ENCODE results near the gene AQR. TPM values are rescaled to one million over a fixed set of nuclear protein-coding genes. Genes with fewer than 3 reads are reported as not detected.

Gene AQR
- total and polyA plus RNA-seq, 2 of the 13 experiments (the other 11 are each of a cell fraction or from before 2014, with no cell fraction given) = 18.7 to 31.3 TPM

- BruUV-seq (replicated peaks) = no TSS peak
- no peak for ATAC-seq
- H3K27me3 ChIP-seq (ENCODE audit: control insufficient read depth in 1 of 2, insufficient read depth in 2 of 2, low read length in 2 of 2) = no peaks in the 10 kb centered on the region; a peak in 1 of 5 replicates
- H3K4me1 ChIP-seq (ENCODE audit: insufficient read depth, low read length) = no peaks in the 10 kb centered on the region
- intact Hi-C loops (cut with micrococcal nuclease; ENCODE audit: unreplicated experiment) = no loop called here
- no peaks in the 10 kb centered on the region for H4K20me1 ChIP-seq (ENCODE audit: insufficient read depth, low read length)
- H3K9ac ChIP-seq (ENCODE audit: insufficient read depth, low read depth, low read length) = no peak overlapping the region
- H2AFZ ChIP-seq (ENCODE audit: low read length) = no peak overlapping the region
- CTCF ChIA-PET (ENCODE audit: low intra/inter-chr PET ratio, low total read pairs) = no interaction called here
- in situ Hi-C loops (cut with HindIII; ENCODE audit: extremely low pct_ligation_motif_present, low pct_unique_long_range_greater_than_20kb) = no loop called here
- no peak overlapping the region for H3K4me3 ChIP-seq (replicated peaks in 1 of 3; ENCODE audit: insufficient read depth in 1 of 3, low read depth in 2 of 3, low read length in 3 of 3)
- DNase-seq (ENCODE audit: low spot score) = no peak
- FAIRE-seq = no peak
- H3K9me3 ChIP-seq (ENCODE audit: low read length) = no peaks in the 10 kb centered on the region
- POLR2A ChIA-PET = no interaction called here
- no peaks in the 10 kb centered on the region for H3K79me2 ChIP-seq (ENCODE audit: insufficient read depth, low read length)
- H3K27ac ChIP-seq (ENCODE audit: extremely low read length, insufficient read depth, low read length) = no peak overlapping the region
- WGBS (ENCODE audit: low lambda C conversion rate) = 96% methylated on average over 2 of the region's 2 CpGs
- peaks cover 6 to 42% of the 10 kb centered on the region in 2 experiments for H3K36me3 ChIP-seq (replicated peaks in 1 of 2; ENCODE audit: control insufficient read depth in 1 of 2, insufficient read depth in 2 of 2, low read length in 2 of 2)
- no peak overlapping the region for H3K4me2 ChIP-seq (ENCODE audit: low read depth, low read length)
- TF ChIP-seq FUBP1 (CRISPR knock-in tag; IDR thresholded peaks at IDR 0.05; ENCODE audit: borderline replicate concordance) = no peak
- TF ChIP-seq FOSL2 (CRISPR knock-in tag; IDR thresholded peaks at IDR 0.05) = no peak
- TF ChIP-seq KDM3A (CRISPR knock-in tag; IDR thresholded peaks at IDR 0.05; ENCODE audit: low read depth) = no peak
- no peak for TF ChIP-seq DBP (CRISPR knock-in tag; IDR thresholded peaks at IDR 0.05; ENCODE audit: not compliant biosample characterization)
- no peak for TF ChIP-seq SALL2 (CRISPR knock-in tag; IDR thresholded peaks at IDR 0.05)
- TF ChIP-seq HDAC6 (IDR thresholded peaks at IDR 0.05; ENCODE audit: low read depth, low read length) = no peak
- no peak for TF ChIP-seq PHF20 (CRISPR knock-in tag; IDR thresholded peaks at IDR 0.05)
- TF ChIP-seq KDM5B (CRISPR knock-in tag; IDR thresholded peaks at IDR 0.05; ENCODE audit: borderline replicate concordance) = no peak
- no peak for TF ChIP-seq CBFB (CRISPR knock-in tag; IDR thresholded peaks at IDR 0.05)
- TF ChIP-seq ETS1 (CRISPR knock-in tag; IDR thresholded peaks at IDR 0.05) = no peak
- TF ChIP-seq MEF2D (CRISPR knock-in tag; IDR thresholded peaks at IDR 0.05) = no peak
- TF ChIP-seq SIN3A (IDR thresholded peaks at IDR 0.05; ENCODE audit: borderline replicate concordance, low read depth, low read length) = no peak
- no peak for TF ChIP-seq THRA (CRISPR knock-in tag; IDR thresholded peaks at IDR 0.05; ENCODE audit: borderline replicate concordance)
- no peak for TF ChIP-seq KDM2A (CRISPR knock-in tag; IDR thresholded peaks at IDR 0.05; ENCODE audit: borderline replicate concordance, low read depth)
- no peak for TF ChIP-seq ZNF816 (CRISPR knock-in tag; IDR thresholded peaks at IDR 0.05; ENCODE audit: borderline replicate concordance)
- TF ChIP-seq HOMEZ (CRISPR knock-in tag; IDR thresholded peaks at IDR 0.05; ENCODE audit: low read depth) = no peak
- no peak for TF ChIP-seq NCOA2 (CRISPR knock-in tag; IDR thresholded peaks at IDR 0.05)
Measured at GRCh38 chr15:34883633-34884032, 85.9 kb downstream of the AQR start.
